SK-N-SH (cell line): ENCODE results near the gene NPIPA5. TPM values are rescaled to one million over a fixed set of nuclear protein-coding genes. Genes with fewer than 3 reads are reported as not detected.
"Not testable (repeated sequence)": the region's sequence is repeated elsewhere in the genome, so short reads cannot be mapped to it uniquely, and the experiment has no call there.

Source experiments
- CTCF ChIA-PET: fragments of 300-600, 350-600 bp; formaldehyde crosslinking; extraction: SDS; loops from one replicate; lab custom pipeline; 2021; lab: Yijun Ruan, JAX
- POLR2A ChIA-PET: fragments of 350-600 bp; sonication (Branson Sonifier 250); formaldehyde crosslinking; extraction: SDS; loops from one replicate; lab custom pipeline; 2020; ENCODE audit warnings: antibody characterized with exemption, inconsistent platforms; lab: Yijun Ruan, JAX
- DNase-seq: peaks from one replicate; pipeline ENCODE4 v3.0.0; 2012
- H2AFZ ChIP-seq: fragments of 200-600 bp; sonication (generic); 2 replicates; pipeline ENCODE4 v1.8.1; 2016; ENCODE audit warnings: antibody characterized with exemption, mild to moderate bottlenecking, low read depth
- H3F3A ChIP-seq: fragments of 200-600 bp; sonication (generic); replicated peaks from 2 replicates; pipeline ENCODE3; 2016; ENCODE audit warnings: antibody characterized with exemption, mild to moderate bottlenecking; ENCODE audit not compliant: insufficient read depth
- H3K27ac ChIP-seq, 2 experiments: fragments of 200-500 bp in 1 of 2; fragments of 200-600 bp in 1 of 2; sonication (Bioruptor generic) in 1 of 2; sonication (generic), shearing (Covaris generic) in 1 of 2; 2 replicates each; pipeline versions ENCODE4 v1.5.1 to v1.6.1; 2014 to 2016; ENCODE audit warnings: low read depth in 2 of 2, inconsistent platforms in 1 of 2, low read length in 1 of 2, mild to moderate bottlenecking in 1 of 2, mixed read lengths in 1 of 2
- H3K27me3 ChIP-seq: fragments of 200-600 bp; sonication (generic), shearing (Covaris generic); 2 replicates; pipeline ENCODE4 v1.6.1; 2016; ENCODE audit warnings: mixed run types; ENCODE audit not compliant: insufficient read depth
- H3K36me3 ChIP-seq, 2 experiments: fragments of 200-500 bp in 1 of 2; fragments of 200-600 bp in 1 of 2; sonication (Bioruptor generic) in 1 of 2; sonication (generic) in 1 of 2; replicated peaks in 1 of 2; 2 replicates each; pipeline versions ENCODE3 to v1.5.1; 2014 to 2016; ENCODE audit warnings: low read length in 1 of 2, mild to moderate bottlenecking in 1 of 2; ENCODE audit not compliant: insufficient read depth in 2 of 2, control insufficient read depth in 1 of 2
- H3K4me1 ChIP-seq, 2 experiments: fragments of 200-500 bp in 1 of 2; fragments of 200-600 bp in 1 of 2; sonication (Bioruptor generic) in 1 of 2; sonication (generic), shearing (Covaris generic) in 1 of 2; 2 replicates each; pipeline versions ENCODE4 v1.5.1 to v1.6.1; 2014 to 2016; ENCODE audit warnings: low read depth in 1 of 2, low read length in 1 of 2, mixed run types in 1 of 2; ENCODE audit not compliant: insufficient read depth in 2 of 2, control insufficient read depth in 1 of 2
- H3K4me2 ChIP-seq: fragments of 200-600 bp; sonication (generic), shearing (Covaris generic); 2 replicates; pipeline ENCODE4 v1.6.1; 2017; ENCODE audit warnings: mixed run types
- H3K4me3 ChIP-seq, 2 experiments: fragments of 200-500 bp in 1 of 2; fragments of 200-600 bp in 1 of 2; sonication (Bioruptor generic) in 1 of 2; sonication (generic), shearing (Covaris generic) in 1 of 2; 2 replicates each; pipeline versions ENCODE4 v1.5.1 to v1.8.1; 2014 to 2016; ENCODE audit warnings: low read depth in 2 of 2, inconsistent platforms in 1 of 2, low read length in 1 of 2, mild to moderate bottlenecking in 1 of 2, mixed read lengths in 1 of 2, moderate library complexity in 1 of 2
- H3K79me2 ChIP-seq: fragments of 200-600 bp; sonication (generic); 2 replicates; pipeline ENCODE4 v1.8.1; 2017; ENCODE audit warnings: mild to moderate bottlenecking; ENCODE audit not compliant: insufficient read depth
- H3K9ac ChIP-seq: fragments of 200-600 bp; sonication (generic); 2 replicates; pipeline ENCODE4 v1.6.1; 2017; ENCODE audit warnings: mixed run types
- H3K9me2 ChIP-seq: fragments of 200-600 bp; sonication (generic); 2 replicates; pipeline ENCODE4 v1.6.1; 2017; ENCODE audit warnings: mixed run types
- H3K9me3 ChIP-seq: fragments of 200-600 bp; sonication (generic); 2 replicates; pipeline ENCODE4 v1.6.1; 2017; ENCODE audit warnings: mixed run types, mild to moderate bottlenecking, moderate library complexity
- H4K20me1 ChIP-seq: fragments of 200-600 bp; sonication (generic); 2 replicates; pipeline ENCODE4 v1.6.1; 2017; ENCODE audit warnings: mild to moderate bottlenecking, mixed run types; ENCODE audit not compliant: insufficient read depth
- MXI1 ChIP-seq: IDR thresholded peaks from 2 replicates; pipeline ENCODE4 v1.6.1; 2012; ENCODE audit warnings: mild to moderate bottlenecking, low read depth, low read length, improper control_type of control experiment
- TAF1 ChIP-seq: IDR thresholded peaks from 2 replicates; pipeline ENCODE4 v1.6.1; 2012; ENCODE audit warnings: low read depth, mild to moderate bottlenecking, low read length, moderate library complexity, borderline replicate concordance
- WGBS: methylation state at CpG from one replicate; pipeline ENCODE4 v1.1.6; 2017; ENCODE audit warnings: low lambda C conversion rate; 5-methylcytosine and 5-hydroxymethylcytosine counted together
- polyA plus RNA-seq, 3 experiments: library from polyadenylated mRNA; depleted of rRNA; stranded (reverse); fragments of >200 nt; gene quantifications; 2 replicates each; pipeline ENCODE4 v1.2.3, GENCODE V29; 2012

NPIPA5 gene
- polyA plus RNA-seq, 1 of the 3 experiments (the other 2 are of a cell fraction), result 0.46 TPM

DNA sequence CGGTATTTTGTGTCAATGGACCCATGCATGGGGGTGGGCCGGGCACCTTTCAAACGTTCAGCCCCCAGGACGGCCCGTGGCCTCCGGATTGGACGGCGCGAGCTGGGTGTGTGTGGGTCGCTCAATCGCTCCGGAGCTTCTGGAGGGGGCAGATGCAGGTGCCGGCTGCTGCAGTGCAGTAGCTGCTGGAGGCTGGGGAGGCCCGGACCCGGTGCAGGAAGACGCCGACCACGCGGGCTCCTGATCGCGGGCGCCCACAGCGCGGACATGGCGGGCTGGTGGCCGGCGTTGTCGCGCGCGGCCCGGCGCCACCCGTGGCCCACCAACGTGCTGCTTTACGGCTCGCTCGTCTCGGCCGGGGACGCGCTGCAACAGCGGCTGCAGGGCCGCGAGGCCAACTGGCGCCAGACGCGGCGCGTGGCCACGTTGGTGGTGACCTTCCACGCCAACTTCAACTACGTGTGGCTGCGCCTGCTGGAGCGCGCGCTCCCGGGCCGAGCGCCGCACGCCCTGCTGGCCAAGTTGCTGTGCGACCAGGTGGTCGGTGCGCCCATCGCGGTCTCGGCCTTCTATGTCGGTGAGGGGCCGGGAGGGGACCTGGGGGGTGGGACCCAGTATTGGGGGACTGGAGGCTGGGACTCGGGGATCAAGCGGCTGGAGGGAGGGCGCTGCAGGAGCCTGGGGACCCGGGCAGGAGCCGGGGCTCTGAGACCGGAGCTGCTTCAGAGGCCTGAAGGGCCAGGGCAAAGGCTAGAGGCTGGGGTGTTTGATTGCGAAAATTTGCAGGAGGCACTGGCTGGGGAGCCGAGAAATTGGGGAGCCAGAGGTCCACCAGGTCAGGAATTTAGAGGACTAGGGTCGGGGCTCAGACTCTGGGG, 17.8 kb upstream of the NPIPA5 start, which contains the start of gene MPV17L:
MPV17L (plus strand) TSS at position 124 of the 878 bp plus-strand sequence; CDS start at position 268, 144 bp downstream.
- H3F3A ChIP-seq, H3K27me3 ChIP-seq, POLR2A ChIA-PET, H3K27ac ChIP-seq, H3K79me2 ChIP-seq, H2AFZ ChIP-seq, H3K36me3 ChIP-seq, H4K20me1 ChIP-seq, H3K9me3 ChIP-seq, H3K9ac ChIP-seq, CTCF ChIA-PET, H3K4me1 ChIP-seq, H3K9me2 ChIP-seq: not testable (repeated sequence)
- WGBS, result 32% methylated on average over 24 of the region's 79 CpGs
- DNase-seq, result peak; percentile 86
- H3K4me3 ChIP-seq, result peak within 1 kb of the TSS; percentile 16 to 53; a peak in 2 of 4 replicates
- TF ChIP-seq MXI1 (peak; percentile 15; the same call in 1 of the 2 replicates), TAF1 (peak; percentile 32; the same call in 1 of the 2 replicates)
- peak within 1 kb of the TSS; percentile 67 for H3K4me2 ChIP-seq

DNA sequence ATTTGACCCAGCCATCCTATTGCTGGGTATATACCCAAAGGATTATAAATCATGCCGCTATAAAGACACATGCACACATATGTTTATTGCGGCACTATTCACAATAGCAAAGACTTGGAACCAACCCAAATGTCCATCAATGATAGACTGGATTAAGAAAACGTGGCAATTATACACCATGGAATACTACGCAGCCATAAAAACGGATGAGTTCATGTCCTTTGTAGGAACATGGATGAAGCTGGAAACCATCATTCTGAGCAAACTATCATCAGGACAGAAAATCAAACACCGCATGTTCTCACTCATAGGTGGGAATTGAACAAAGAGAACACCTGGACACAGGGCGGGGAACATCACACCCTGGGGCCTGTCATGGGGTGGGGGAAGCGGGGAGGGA, 14.9 kb upstream of the NPIPA5 start:
- H3K9me2 ChIP-seq, POLR2A ChIA-PET, DNase-seq, H3K27me3 ChIP-seq, H3K9ac ChIP-seq, H3K4me1 ChIP-seq, H3K27ac ChIP-seq, H3F3A ChIP-seq, H2AFZ ChIP-seq, H3K36me3 ChIP-seq, H3K79me2 ChIP-seq, H3K4me3 ChIP-seq, H4K20me1 ChIP-seq, H3K9me3 ChIP-seq, H3K4me2 ChIP-seq, CTCF ChIA-PET: not testable (repeated sequence)
- WGBS, result 82% methylated on average over 7 of the region's 8 CpGs

DNA sequence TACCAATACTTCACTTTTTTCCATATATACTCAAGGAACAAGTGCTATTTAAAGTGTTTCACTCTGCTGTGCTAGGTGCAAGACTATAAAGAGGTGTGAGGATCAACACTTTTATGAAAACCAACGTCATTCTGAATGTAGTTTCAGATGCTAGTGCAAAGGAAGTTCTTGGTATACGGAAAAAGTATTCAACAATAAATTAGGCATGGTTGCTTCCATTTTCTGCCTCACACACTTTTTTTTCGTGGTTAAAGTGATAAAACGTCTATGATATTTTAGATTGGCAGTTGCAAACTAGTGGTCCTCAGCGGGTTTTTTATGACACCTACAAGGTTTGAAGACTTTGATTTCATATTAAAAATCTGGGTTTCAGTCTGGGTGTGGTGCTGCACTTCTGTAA, 11.8 kb upstream of the NPIPA5 start:
- H3K9me2 ChIP-seq, POLR2A ChIA-PET, H2AFZ ChIP-seq, H3K27me3 ChIP-seq, H3K4me3 ChIP-seq, CTCF ChIA-PET, H3K36me3 ChIP-seq, H3K9ac ChIP-seq, DNase-seq, H3K27ac ChIP-seq, H3K79me2 ChIP-seq, H4K20me1 ChIP-seq, H3K4me2 ChIP-seq, H3K4me1 ChIP-seq, H3K9me3 ChIP-seq, H3F3A ChIP-seq: not testable (repeated sequence)
- WGBS, result 83% methylated on average over 5 of the region's 5 CpGs

DNA sequence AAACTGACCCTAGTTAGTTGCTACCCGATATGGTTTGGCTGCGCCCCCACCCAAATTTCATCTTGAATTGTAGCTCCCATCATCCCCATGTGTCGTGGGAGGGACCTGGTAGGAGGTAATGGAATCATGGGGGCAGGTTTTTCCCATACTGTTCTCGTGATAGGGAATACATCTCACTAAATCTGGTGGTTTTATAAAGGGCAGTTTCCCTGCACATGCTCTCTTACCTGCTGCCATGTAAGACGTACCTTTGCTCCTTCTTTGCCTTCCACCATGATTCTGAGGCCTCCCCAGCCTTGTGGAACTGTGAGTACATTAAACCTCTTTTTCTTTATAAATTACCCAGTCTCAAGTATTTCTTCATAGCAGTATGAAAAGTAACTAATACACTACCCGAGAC, 10.0 kb upstream of the NPIPA5 start:
- H3K9me3 ChIP-seq, H3K4me3 ChIP-seq, H4K20me1 ChIP-seq, H3K4me2 ChIP-seq, H2AFZ ChIP-seq, H3K36me3 ChIP-seq, H3K9ac ChIP-seq, H3K4me1 ChIP-seq, POLR2A ChIA-PET, H3F3A ChIP-seq, H3K27ac ChIP-seq, H3K27me3 ChIP-seq, H3K9me2 ChIP-seq, DNase-seq, H3K79me2 ChIP-seq: not testable (repeated sequence)
- WGBS, result 61% methylated on average over 6 of the region's 6 CpGs
- CTCF ChIA-PET, result interaction anchor here (0.7 kb wide), 1 partner anchor 39 kb away, joined by 3 read pairs; no protein-coding TSS in a partner anchor

DNA sequence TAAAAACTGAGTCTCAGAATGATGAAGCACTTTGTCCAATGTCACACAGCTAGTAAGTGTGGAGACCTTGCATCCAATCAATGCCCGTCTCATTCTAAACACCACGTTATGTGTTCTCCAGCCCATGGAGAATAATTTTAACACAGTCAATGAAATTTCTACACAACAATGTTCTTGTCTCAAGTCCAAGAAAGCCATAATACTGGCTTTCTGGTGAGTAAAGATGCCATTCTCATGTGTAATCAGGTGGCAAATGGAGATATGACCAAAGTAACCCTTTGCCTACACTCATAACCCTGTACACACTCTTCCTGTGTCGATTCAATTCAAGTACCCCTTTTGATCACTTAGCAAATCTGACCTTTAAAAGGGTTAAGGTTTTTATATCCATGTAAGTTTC, 4.7 kb upstream of the NPIPA5 start:
- H2AFZ ChIP-seq, H3K36me3 ChIP-seq, H3K79me2 ChIP-seq, DNase-seq, H3K9me2 ChIP-seq, H3K4me1 ChIP-seq, H3K27ac ChIP-seq, H3F3A ChIP-seq, H3K9ac ChIP-seq, H3K4me2 ChIP-seq, CTCF ChIA-PET, POLR2A ChIA-PET, H3K9me3 ChIP-seq, H3K4me3 ChIP-seq, H3K27me3 ChIP-seq, H4K20me1 ChIP-seq: not testable (repeated sequence)
- WGBS, result 18% methylated on average over 3 of the region's 3 CpGs

DNA sequence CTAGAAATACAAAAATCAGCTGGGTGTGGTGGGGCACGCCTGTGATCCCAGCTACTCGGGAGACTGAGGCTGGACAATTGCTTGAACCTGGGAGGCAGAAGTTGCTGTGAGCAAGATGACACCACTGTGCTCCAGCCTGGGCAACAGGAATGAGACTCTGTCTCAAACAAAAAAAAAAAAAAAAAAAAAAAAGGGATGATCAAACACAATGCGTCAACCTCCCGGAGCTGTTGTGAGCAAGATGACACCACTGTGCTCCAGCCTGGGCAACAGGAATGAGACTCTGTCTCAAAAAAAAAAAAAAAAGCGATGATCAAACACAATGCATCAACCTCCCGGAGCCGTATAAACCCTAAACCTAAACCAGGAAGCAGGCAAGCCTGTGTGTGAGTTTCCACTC, 20.6 kb downstream of the NPIPA5 start:
- DNase-seq, H3K27ac ChIP-seq, H3K79me2 ChIP-seq, H3K9ac ChIP-seq, H3K9me2 ChIP-seq, POLR2A ChIA-PET, H3K4me3 ChIP-seq, H3F3A ChIP-seq, H3K27me3 ChIP-seq, H3K9me3 ChIP-seq, H3K36me3 ChIP-seq, H2AFZ ChIP-seq, H3K4me2 ChIP-seq, H3K4me1 ChIP-seq, CTCF ChIA-PET, H4K20me1 ChIP-seq: not testable (repeated sequence)
- 81% methylated on average over 5 of the region's 7 CpGs for WGBS
